ENCODE results near the gene PRR14L.
"Not testable (repeated sequence)": the region's sequence is repeated elsewhere in the genome, so short reads cannot be mapped to it uniquely, and the experiment has no call there.

The PRR14L gene

DNA sequence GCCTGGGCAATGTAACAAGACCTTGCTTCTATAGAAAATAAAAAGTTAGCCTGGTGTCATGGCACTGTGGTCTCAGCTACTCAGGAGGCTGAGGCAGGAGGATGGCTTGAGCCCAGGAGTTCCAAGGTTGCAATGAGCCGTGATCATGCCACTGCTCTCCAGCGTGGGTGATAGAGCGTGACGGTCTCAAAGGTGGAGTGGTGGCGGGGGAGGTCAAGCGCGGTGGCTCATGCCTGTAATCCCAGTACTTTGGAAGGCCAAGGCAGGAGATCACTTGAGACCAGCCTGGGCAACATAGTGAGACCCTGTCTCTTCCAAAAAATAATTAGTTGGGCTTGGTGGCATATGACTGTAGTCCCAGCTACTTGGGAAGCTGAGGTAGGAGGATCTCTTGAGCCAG, 71.2 kb downstream of the PRR14L start:
- Histone ChIP-seq H3K9me3 (ENCODE audit: insufficient read depth, low read depth, low read length) (no peaks in the 10 kb centered on the region), H3K4me3 (ENCODE audit: low read length, poor library complexity, severe bottlenecking) (no peak overlapping the region), H3K36me3 (ENCODE audit: insufficient read depth, low read length) (peaks cover 18% of the 10 kb centered on the region; the same call in 1 of the 2 replicates), H3K79me2 (ENCODE audit: insufficient read depth, low read length) (no peaks in the 10 kb centered on the region), H3K9ac (ENCODE audit: low read depth, low read length, poor library complexity, severe bottlenecking) (no peak overlapping the region), H2AFZ (ENCODE audit: low read length) (no peak overlapping the region), H4K20me1 (ENCODE audit: insufficient read depth, low read length, poor library complexity, severe bottlenecking) (no peaks in the 10 kb centered on the region), H3F3A (ENCODE audit: low read depth) (no peaks in the 10 kb centered on the region), H3K4me2 (ENCODE audit: low read depth, low read length, poor library complexity, severe bottlenecking) (no peak overlapping the region), H3K27me3 (ENCODE audit: insufficient read depth, low read length, poor library complexity, severe bottlenecking) (no peaks in the 10 kb centered on the region), H3K9me2 (replicated peaks; ENCODE audit: low read depth, low read length) (no peaks in the 10 kb centered on the region), H3K4me1 (ENCODE audit: insufficient read depth, low read length, poor library complexity, severe bottlenecking) (no peaks in the 10 kb centered on the region)
- TF ChIP-seq CTCF (conservative IDR thresholded peaks at IDR 0.05; ENCODE audit: low read length) (no peak), EZH2phosphoT487 (IDR thresholded peaks at IDR 0.05; ENCODE audit: borderline replicate concordance) (no peak)

DNA sequence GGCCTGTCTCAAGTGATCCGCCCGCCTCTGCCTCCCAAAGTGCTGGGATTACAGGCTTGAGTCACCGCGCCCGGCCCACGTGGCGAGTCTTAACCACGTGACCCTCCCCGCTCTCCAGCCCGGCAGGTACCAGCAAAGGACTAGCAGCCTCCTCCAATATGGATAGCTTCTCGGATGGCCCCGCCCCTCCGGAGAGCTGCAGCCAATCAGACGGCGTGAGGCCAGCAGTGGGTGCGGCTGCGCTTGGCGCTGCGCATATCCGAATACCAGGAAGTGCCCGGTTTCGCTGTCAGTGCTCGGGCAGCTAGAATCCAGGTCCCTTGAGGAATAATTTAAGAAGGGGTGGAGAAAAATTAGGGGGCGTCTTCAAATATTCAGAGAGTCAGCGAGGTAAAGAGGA, 73.2 kb downstream of the PRR14L start:
- Histone ChIP-seq H3K36me3 (ENCODE audit: insufficient read depth, low read length) (no peaks in the 10 kb centered on the region), H3K9ac (ENCODE audit: low read depth, low read length, poor library complexity, severe bottlenecking) (no peak overlapping the region), H2AFZ (ENCODE audit: low read length) (no peak overlapping the region), H3K9me2 (replicated peaks; ENCODE audit: low read depth, low read length) (no peaks in the 10 kb centered on the region), H3K4me3 (ENCODE audit: low read length, poor library complexity, severe bottlenecking) (no peak overlapping the region), H4K20me1 (ENCODE audit: insufficient read depth, low read length, poor library complexity, severe bottlenecking) (no peaks in the 10 kb centered on the region), H3F3A (ENCODE audit: low read depth) (no peaks in the 10 kb centered on the region), H3K79me2 (ENCODE audit: insufficient read depth, low read length) (no peaks in the 10 kb centered on the region), H3K4me2 (ENCODE audit: low read depth, low read length, poor library complexity, severe bottlenecking) (no peak overlapping the region), H3K9me3 (ENCODE audit: insufficient read depth, low read depth, low read length) (no peaks in the 10 kb centered on the region), H3K27me3 (ENCODE audit: insufficient read depth, low read length, poor library complexity, severe bottlenecking) (no peaks in the 10 kb centered on the region), H3K4me1 (ENCODE audit: insufficient read depth, low read length, poor library complexity, severe bottlenecking) (no peaks in the 10 kb centered on the region)
- TF ChIP-seq CTCF (conservative IDR thresholded peaks at IDR 0.05; ENCODE audit: low read length) = no peak
- TF ChIP-seq EZH2phosphoT487 (IDR thresholded peaks at IDR 0.05; ENCODE audit: borderline replicate concordance) = no peak

- H2AFZ ChIP-seq (ENCODE audit: low read length); H4K20me1 ChIP-seq (ENCODE audit: insufficient read depth, low read length, poor library complexity, severe bottlenecking); H3K4me1 ChIP-seq (ENCODE audit: insufficient read depth, low read length, poor library complexity, severe bottlenecking); H3K4me2 ChIP-seq (ENCODE audit: low read depth, low read length, poor library complexity, severe bottlenecking); H3F3A ChIP-seq (ENCODE audit: low read depth); H3K4me3 ChIP-seq (ENCODE audit: low read length, poor library complexity, severe bottlenecking); H3K27me3 ChIP-seq (ENCODE audit: insufficient read depth, low read length, poor library complexity, severe bottlenecking); H3K9me2 ChIP-seq (replicated peaks; ENCODE audit: low read depth, low read length); H3K9ac ChIP-seq (ENCODE audit: low read depth, low read length, poor library complexity, severe bottlenecking); H3K79me2 ChIP-seq (ENCODE audit: insufficient read depth, low read length); H3K9me3 ChIP-seq (ENCODE audit: insufficient read depth, low read depth, low read length); H3K36me3 ChIP-seq (ENCODE audit: insufficient read depth, low read length): not testable (repeated sequence)
Measured at GRCh38 chr22:31674219-31674618, 75.7 kb downstream of the PRR14L start.

GRCh38 chr22:31668849-31669248, 81.1 kb downstream of the PRR14L start:
- H3K4me3 ChIP-seq (ENCODE audit: low read length, poor library complexity, severe bottlenecking); H3K9ac ChIP-seq (ENCODE audit: low read depth, low read length, poor library complexity, severe bottlenecking); H3K36me3 ChIP-seq (ENCODE audit: insufficient read depth, low read length); H3K9me3 ChIP-seq (ENCODE audit: insufficient read depth, low read depth, low read length); H3K4me2 ChIP-seq (ENCODE audit: low read depth, low read length, poor library complexity, severe bottlenecking); H2AFZ ChIP-seq (ENCODE audit: low read length); H3K27me3 ChIP-seq (ENCODE audit: insufficient read depth, low read length, poor library complexity, severe bottlenecking); H3K4me1 ChIP-seq (ENCODE audit: insufficient read depth, low read length, poor library complexity, severe bottlenecking); H4K20me1 ChIP-seq (ENCODE audit: insufficient read depth, low read length, poor library complexity, severe bottlenecking); H3K9me2 ChIP-seq (replicated peaks; ENCODE audit: low read depth, low read length); H3K79me2 ChIP-seq (ENCODE audit: insufficient read depth, low read length); H3F3A ChIP-seq (ENCODE audit: low read depth): not testable (repeated sequence)

All from Loucy (cell line).